Vagina (tissue), 2 donors: ENCODE results near the gene SLC66A2. TPM values are rescaled to one million over a fixed set of nuclear protein-coding genes. Genes with fewer than 3 reads are reported as not detected.
A peak's percentile ranks its signal among the peaks of the same experiment; 100 is the strongest.

Experiments
- DNase-seq, 2 donors: peaks; one replicate each; pipeline ENCODE4 v3.0.0-alpha.2; 2017; ENCODE audit errors: extremely low spot score in 2 of 2
- H3K27ac ChIP-seq: fragments of 200-600 bp; sonication (generic); one replicate; pipeline ENCODE4 v1.5.1; 2019
- H3K27me3 ChIP-seq: fragments of 200-600 bp; sonication (generic); one replicate; pipeline ENCODE4 v1.5.1; 2019
- H3K36me3 ChIP-seq, 2 donors: fragments of 200-600 bp; sonication (generic); one replicate each; pipeline ENCODE4 v1.5.1; 2017 to 2019
- H3K4me1 ChIP-seq: fragments of 200-600 bp; sonication (generic); one replicate; pipeline ENCODE4 v1.5.1; 2019
- H3K4me3 ChIP-seq, 2 donors: fragments of 200-600 bp; sonication (generic); 1 replicate in 1 of 2; 2 replicates in 1 of 2; pipeline ENCODE4 v1.5.1; 2016 to 2019
- H3K9me3 ChIP-seq: fragments of 200-600 bp; sonication (generic); one replicate; pipeline ENCODE4 v1.5.1; 2019
- POLR2A ChIP-seq, 2 donors: fragments of 450-650 bp; IDR thresholded peaks; one replicate each; pipeline ENCODE4 v1.6.1; 2017; ENCODE audit warnings: antibody characterized with exemption in 2 of 2, mild to moderate bottlenecking in 2 of 2, moderate library complexity in 2 of 2
- POLR2AphosphoS5 ChIP-seq, 2 donors: sonication (generic); formaldehyde crosslinking; IDR thresholded peaks; one replicate each; pipeline ENCODE4 v1.9.0; 2017; ENCODE audit warnings: antibody characterized with exemption in 2 of 2, mild to moderate bottlenecking in 2 of 2, low read depth in 1 of 2; ENCODE audit not compliant: insufficient read depth in 1 of 2
- intact Hi-C: fragments of 100-400 bp; cut with DNase I; formaldehyde crosslinking; loops from one replicate; pipeline ENCODE4 v1.15.1; 2023
- total RNA-seq: library from RNA; depleted of rRNA; stranded (reverse); fragments of >200 nt; gene quantifications from one replicate; pipeline ENCODE4 v1.2.3, GENCODE V29; 2016
- TF ChIP-seq, protein P1 (sequence below), 3 experiments: fragments of 450-650 bp in 2 of 3; fragments of 200-600 bp in 1 of 3; sonication (generic) in 1 of 3; IDR thresholded peaks; one replicate each; pipeline ENCODE4 v1.5.1; 2017 to 2019; ENCODE audit warnings: antibody characterized with exemption in 3 of 3, mild to moderate bottlenecking in 2 of 3, moderate library complexity in 2 of 3

Gene SLC66A2
- total RNA-seq, 1 donor from 2014 or later, result 32.2 TPM

DNA sequence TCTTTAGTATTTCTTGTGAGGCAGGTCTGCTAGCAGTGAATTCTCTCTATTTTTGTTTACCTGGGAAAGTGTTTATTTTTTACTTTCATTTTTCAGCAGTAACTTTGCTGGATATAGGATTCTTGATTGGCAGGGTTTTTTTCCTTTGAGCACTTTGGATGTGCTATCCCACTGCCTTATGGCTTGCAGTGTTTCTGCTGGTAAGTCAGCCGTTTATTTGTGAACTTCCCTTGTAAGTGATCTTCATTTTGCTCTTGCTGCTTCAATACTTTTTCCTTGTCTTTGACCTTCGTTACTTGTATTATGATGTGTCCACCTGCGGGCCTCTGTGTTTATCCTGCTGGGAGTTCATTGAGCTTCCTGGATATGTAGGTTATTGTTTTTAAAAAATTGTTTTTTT is 54.7 kb downstream of the SLC66A2 start:
- H3K4me1 ChIP-seq, result no peaks in the 10 kb centered on the region
- no peaks in the 10 kb centered on the region for H3K36me3 ChIP-seq
- H3K9me3 ChIP-seq, result peaks cover 11% of the 10 kb centered on the region
- no peaks in the 10 kb centered on the region for H3K27me3 ChIP-seq
- intact Hi-C loops, result no loop called here
- no peak overlapping the region for H3K27ac ChIP-seq
- DNase-seq, result no peak
- no peak overlapping the region for H3K4me3 ChIP-seq
- TF ChIP-seq, protein P1, sequence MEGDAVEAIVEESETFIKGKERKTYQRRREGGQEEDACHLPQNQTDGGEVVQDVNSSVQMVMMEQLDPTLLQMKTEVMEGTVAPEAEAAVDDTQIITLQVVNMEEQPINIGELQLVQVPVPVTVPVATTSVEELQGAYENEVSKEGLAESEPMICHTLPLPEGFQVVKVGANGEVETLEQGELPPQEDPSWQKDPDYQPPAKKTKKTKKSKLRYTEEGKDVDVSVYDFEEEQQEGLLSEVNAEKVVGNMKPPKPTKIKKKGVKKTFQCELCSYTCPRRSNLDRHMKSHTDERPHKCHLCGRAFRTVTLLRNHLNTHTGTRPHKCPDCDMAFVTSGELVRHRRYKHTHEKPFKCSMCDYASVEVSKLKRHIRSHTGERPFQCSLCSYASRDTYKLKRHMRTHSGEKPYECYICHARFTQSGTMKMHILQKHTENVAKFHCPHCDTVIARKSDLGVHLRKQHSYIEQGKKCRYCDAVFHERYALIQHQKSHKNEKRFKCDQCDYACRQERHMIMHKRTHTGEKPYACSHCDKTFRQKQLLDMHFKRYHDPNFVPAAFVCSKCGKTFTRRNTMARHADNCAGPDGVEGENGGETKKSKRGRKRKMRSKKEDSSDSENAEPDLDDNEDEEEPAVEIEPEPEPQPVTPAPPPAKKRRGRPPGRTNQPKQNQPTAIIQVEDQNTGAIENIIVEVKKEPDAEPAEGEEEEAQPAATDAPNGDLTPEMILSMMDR (IDR thresholded peaks at IDR 0.05), result no peak
- TF ChIP-seq POLR2AphosphoS5 (IDR thresholded peaks at IDR 0.05; ENCODE audit: insufficient read depth in 1 of 2, low read depth in 1 of 2), result no peak
- no peak for TF ChIP-seq POLR2A (IDR thresholded peaks at IDR 0.05)

DNA sequence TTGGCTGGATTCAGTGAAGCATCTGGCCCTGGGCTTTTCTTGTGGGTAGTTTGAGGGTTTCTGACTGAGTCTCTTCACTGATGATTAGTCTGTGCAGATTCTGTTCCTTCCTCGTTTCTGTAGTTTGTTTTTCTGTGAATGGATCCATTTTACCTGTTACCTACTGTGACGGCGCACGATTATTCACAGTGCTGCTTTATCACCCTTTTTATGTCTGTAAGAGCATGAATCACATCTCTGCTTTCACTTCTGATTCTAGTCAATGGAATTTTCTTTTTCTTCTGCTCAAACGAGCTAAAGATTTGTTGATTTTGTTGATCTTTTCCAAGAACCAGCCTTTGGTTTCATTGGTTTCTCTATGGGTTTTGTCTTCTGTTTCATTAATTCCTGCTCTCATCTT is 60.8 kb downstream of the SLC66A2 start:
- Histone ChIP-seq H3K4me3 (no peak overlapping the region), H3K4me1 (no peaks in the 10 kb centered on the region), H3K9me3 (peaks cover 28% of the 10 kb centered on the region), H3K36me3 (no peaks in the 10 kb centered on the region), H3K27me3 (no peaks in the 10 kb centered on the region), H3K27ac (no peak overlapping the region)
- intact Hi-C loops, result no loop called here
- no peak for DNase-seq
- TF ChIP-seq POLR2A (IDR thresholded peaks at IDR 0.05) (no peak), POLR2AphosphoS5 (IDR thresholded peaks at IDR 0.05; ENCODE audit: insufficient read depth in 1 of 2, low read depth in 1 of 2) (no peak)
- TF ChIP-seq, protein P1 (IDR thresholded peaks at IDR 0.05), result no peak

DNA sequence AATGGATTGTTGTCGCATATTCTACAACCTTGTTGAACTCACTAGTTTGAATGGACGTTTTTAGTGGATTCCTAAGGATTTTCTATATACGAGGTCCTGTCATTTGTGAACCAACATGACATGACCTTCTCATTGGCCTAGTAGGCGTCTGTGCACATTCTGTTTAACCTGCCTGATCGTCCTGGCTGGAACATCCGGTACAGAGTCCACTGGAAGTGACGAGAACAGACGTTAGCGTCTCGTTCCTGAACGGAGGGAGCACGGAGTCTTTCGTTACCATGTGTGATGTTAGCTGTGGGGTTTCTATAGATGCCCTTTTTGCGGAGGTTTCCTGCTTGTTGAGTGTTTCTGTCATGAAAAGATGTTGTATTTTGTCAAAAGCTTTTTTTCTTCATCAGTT is 61.9 kb downstream of the SLC66A2 start:
- intact Hi-C loops, result no loop called here
- Histone ChIP-seq H3K4me1 (no peaks in the 10 kb centered on the region), H3K27me3 (no peaks in the 10 kb centered on the region), H3K9me3 (peaks cover 28% of the 10 kb centered on the region), H3K36me3 (no peaks in the 10 kb centered on the region), H3K4me3 (no peak overlapping the region), H3K27ac (no peak overlapping the region)
- no peak for DNase-seq
- TF ChIP-seq POLR2AphosphoS5 (IDR thresholded peaks at IDR 0.05; ENCODE audit: insufficient read depth in 1 of 2, low read depth in 1 of 2) (no peak), POLR2A (IDR thresholded peaks at IDR 0.05) (no peak)
- TF ChIP-seq, protein P1 (IDR thresholded peaks at IDR 0.05), result no peak

DNA sequence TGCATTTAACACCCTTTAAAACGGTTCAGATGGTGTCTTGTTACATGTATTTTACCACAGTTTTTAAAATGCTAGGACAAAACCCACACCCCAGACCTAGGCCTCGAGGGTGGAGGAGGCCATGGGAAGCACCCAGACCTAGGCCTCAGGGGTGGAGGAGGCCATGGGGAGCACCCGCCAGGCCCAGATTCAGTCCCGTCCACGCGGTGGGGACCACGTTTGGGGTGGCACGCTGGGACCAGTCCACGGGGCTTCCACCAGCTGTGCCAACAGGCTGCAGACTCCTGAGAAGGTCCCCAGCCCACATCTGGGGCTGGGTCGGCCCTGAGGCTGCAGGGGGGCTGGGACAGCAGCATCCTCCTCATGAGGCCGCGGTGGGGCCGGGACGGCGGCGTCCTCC is 63.4 kb downstream of the SLC66A2 start:
- H3K9me3 ChIP-seq, result peaks cover 22% of the 10 kb centered on the region
- intact Hi-C loops, result no loop called here
- peak in 1 of 2 donors; percentile 32 for DNase-seq

More for the DNA sequence above, 63.4 kb downstream of the SLC66A2 start:
- H3K36me3 ChIP-seq, result no peaks in the 10 kb centered on the region
- H3K4me3 ChIP-seq, result no peak overlapping the region
- no peak for TF ChIP-seq POLR2AphosphoS5 (IDR thresholded peaks at IDR 0.05; ENCODE audit: insufficient read depth in 1 of 2, low read depth in 1 of 2)
- TF ChIP-seq, protein P1 (IDR thresholded peaks at IDR 0.05), result no peak
- no peak for TF ChIP-seq POLR2A (IDR thresholded peaks at IDR 0.05)
- no peaks in the 10 kb centered on the region for H3K27me3 ChIP-seq
- no peaks in the 10 kb centered on the region for H3K4me1 ChIP-seq
- H3K27ac ChIP-seq, result no peak overlapping the region
